ENCODE results near the gene UNC119. TPM values are rescaled to one million over a fixed set of nuclear protein-coding genes. Genes with fewer than 3 reads are reported as not detected.

Gene UNC119
- total RNA-seq, 4 donors from 2014 or later: 17.4 to 25.3 (median 21.1) TPM

DNA sequence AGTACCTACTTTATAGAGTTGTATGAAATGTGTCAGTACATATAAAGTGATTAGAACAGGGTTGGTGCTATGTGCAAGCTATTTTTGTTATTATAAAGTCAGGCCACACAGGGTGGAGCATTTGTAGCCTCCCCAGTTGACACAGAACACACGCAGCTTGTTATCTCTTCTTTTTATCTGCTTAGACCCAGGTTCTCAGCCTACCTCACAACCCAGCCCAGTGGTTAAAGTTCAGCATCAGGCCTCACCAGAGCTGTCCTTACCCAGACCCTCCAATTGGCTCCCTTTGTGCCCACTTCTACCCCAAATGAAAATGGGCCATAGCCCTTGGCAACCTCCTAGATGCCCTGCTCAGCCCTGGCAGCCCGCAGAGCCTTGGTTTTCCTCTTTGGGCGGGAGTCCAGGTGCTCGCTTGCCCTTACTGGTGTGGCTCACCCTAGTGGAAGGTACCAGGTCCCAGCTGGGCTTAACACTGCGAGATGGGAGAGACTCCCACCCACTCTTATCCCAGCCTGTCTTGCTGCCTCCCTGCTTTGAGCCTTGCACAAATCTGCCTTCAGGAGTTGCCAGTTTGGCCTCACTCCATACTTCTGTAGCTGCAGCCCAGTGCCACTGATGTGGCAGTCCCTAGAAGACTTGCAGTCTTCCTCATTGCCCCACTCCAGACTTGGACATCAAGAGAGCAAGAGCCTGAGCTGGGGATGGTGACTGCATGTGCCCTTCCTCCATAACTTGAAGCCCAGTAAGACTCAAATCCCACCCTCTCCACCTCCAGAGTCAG, 20.0 kb upstream of the UNC119 start:
- Histone ChIP-seq H3K27me3 (no peaks in the 10 kb centered on the region), H3K27ac (peak overlapping the region in 2 of 4 donors; percentile 92 to 95), H3K4me1 (peaks cover 14 to 65% (median 21%) of the 10 kb centered on the region in 3 donors), H3K4me3 (peak overlapping the region in 3 of 4 donors; percentile 94 to 100 (median 98)), H3K9me3 (no peaks in the 10 kb centered on the region), H3K36me3 (peaks cover 0 to 29% (median 0%) of the 10 kb centered on the region in 3 donors)
- TF ChIP-seq POLR2A (IDR thresholded peaks at IDR 0.05): no peak
- TF ChIP-seq, protein P1, sequence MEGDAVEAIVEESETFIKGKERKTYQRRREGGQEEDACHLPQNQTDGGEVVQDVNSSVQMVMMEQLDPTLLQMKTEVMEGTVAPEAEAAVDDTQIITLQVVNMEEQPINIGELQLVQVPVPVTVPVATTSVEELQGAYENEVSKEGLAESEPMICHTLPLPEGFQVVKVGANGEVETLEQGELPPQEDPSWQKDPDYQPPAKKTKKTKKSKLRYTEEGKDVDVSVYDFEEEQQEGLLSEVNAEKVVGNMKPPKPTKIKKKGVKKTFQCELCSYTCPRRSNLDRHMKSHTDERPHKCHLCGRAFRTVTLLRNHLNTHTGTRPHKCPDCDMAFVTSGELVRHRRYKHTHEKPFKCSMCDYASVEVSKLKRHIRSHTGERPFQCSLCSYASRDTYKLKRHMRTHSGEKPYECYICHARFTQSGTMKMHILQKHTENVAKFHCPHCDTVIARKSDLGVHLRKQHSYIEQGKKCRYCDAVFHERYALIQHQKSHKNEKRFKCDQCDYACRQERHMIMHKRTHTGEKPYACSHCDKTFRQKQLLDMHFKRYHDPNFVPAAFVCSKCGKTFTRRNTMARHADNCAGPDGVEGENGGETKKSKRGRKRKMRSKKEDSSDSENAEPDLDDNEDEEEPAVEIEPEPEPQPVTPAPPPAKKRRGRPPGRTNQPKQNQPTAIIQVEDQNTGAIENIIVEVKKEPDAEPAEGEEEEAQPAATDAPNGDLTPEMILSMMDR (IDR thresholded peaks at IDR 0.05): no peak
- WGBS, 2 donors: 71 to 78% methylated on average over 2 to 5 of the region's 5 CpGs
- intact Hi-C loops (cut with DNase I): no loop called here
- DNase-seq: no peak

DNA sequence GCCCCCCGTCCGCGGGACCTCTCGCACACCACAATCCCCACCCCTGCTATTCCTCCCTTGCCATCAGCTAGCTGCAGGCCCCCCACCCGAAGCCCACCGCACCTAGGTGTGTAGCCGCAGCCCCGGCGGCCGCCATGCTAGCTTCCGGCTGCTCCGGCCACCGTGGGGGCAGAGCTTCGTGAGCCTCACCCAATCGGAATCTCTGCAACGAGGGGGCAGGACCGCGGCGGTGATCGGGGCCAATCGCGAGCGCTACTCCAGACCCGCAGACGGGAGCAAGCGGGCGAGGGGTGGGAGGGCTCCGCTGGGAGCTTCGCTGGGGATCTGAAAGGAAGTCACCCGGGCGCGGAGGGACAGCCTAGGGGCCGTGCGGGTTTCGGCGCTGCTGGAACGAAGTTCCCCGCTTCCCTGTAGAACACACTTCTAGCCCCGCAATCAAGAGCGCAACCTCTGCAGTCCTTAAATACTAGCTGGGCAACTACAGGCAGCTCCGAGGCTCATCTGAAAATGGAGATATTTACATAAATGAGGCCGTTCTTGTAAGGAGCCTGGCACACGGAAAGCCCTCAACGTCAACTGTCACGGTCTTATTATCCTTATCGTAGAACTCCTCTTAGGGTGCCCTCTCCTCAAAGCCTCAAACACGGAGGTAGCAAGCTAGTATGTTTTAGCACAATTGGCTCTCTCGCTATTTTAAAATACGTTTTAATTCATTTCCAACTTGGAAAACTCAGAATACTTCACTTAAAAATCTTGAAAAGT, 19.1 kb upstream of the UNC119 start, which contains the start of gene PIGS:
Gene PIGS, minus strand, starts transcription at position 164 of the 762 bp plus-strand sequence. Its CDS starts 28 bp downstream, at position 136.
- intact Hi-C loops (cut with DNase I): no loop called here
- H3K36me3 ChIP-seq: peaks cover 0 to 36% (median 0%) of the 10 kb centered on the region in 3 donors
- peak; percentile 60 for DNase-seq
- peaks cover 8 to 60% (median 18%) of the 10 kb centered on the region in 3 donors for H3K4me1 ChIP-seq
- H3K27ac ChIP-seq: peak within 1 kb of the TSS; percentile 86 to 95 (median 90)
- H3K4me3 ChIP-seq: peak within 1 kb of the TSS; percentile 81 to 100 (median 96)
- WGBS, 2 donors: 1 to 3% methylated on average over 9 of the region's 49 CpGs
- H3K9me3 ChIP-seq: no peaks in the 10 kb centered on the region
- H3K27me3 ChIP-seq: no peaks in the 10 kb centered on the region
- peak in 3 of 4 donors; percentile 75 to 85 (median 78) for TF ChIP-seq POLR2A (IDR thresholded peaks at IDR 0.05)
- TF ChIP-seq, protein P1 (IDR thresholded peaks at IDR 0.05): no peak

DNA sequence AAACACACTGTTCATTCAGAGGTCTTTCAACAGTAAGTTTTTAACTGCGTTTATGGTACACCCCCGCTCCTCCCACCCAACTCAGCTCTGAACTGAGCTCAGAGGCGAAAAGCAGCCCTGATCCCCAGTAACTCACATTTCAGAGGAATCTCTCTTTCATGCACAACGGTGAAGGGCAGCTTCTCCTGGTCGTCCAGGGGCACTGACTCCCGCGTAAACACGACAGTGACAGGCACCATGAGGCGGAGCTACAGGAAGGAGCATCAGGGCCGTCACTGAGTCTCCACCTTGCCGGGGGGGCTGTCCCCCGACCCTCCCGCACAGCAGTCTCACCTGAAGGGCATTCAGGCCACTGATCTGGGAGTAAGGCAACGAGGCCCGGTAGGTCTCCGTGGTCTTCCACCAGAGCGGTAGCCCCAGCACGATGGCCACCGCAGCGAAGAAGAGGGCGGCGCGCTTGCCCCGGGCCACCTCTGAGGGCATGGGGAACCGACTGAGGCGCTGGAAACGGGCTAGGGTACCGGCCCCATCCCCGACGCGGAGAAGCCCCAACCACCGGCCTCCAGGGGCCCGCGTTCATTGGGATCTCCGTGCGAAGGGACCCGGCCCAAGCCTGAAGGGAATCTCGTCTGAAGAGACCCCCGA, 18.4 kb upstream of the UNC119 start:
- intact Hi-C loops (cut with DNase I): no loop called here

DNA sequence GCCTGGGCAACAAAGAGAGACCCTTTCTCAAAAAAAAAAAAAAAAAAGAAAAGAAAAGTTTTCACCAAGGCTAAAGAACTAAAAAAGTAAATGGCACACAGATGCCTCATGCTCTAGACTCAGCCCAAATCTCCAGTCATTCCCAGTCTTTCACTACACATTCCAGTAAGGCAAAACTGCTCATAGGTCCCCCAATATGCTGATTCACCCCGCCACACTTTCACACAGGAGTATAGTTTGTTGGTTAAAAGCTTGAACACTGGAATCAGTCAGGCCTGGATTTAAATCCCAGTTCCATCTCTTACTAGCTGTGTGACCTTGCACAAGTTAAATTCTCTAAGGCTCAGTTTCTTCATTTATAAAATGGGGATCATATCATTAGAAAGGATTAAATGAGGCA, 17.0 kb upstream of the UNC119 start:
- Histone ChIP-seq H3K27me3 (no peaks in the 10 kb centered on the region), H3K9me3 (no peaks in the 10 kb centered on the region), H3K4me1 (peaks cover 8 to 55% (median 15%) of the 10 kb centered on the region in 3 donors), H3K36me3 (peaks cover 0 to 42% (median 0%) of the 10 kb centered on the region in 3 donors), H3K4me3 (no peak overlapping the region), H3K27ac (no peak overlapping the region)
- 100% methylated on average over 1 of the region's 1 CpG for WGBS, 2 donors
- intact Hi-C loops (cut with DNase I): no loop called here
- no peak for DNase-seq
- TF ChIP-seq, protein P1 (IDR thresholded peaks at IDR 0.05): no peak
- no peak for TF ChIP-seq POLR2A (IDR thresholded peaks at IDR 0.05)

More for the DNA sequence above, 18.4 kb upstream of the UNC119 start:
- no peaks in the 10 kb centered on the region for H3K27me3 ChIP-seq
- peaks cover 8 to 55% (median 15%) of the 10 kb centered on the region in 3 donors for H3K4me1 ChIP-seq
- TF ChIP-seq POLR2A (IDR thresholded peaks at IDR 0.05): no peak
- TF ChIP-seq, protein P1 (IDR thresholded peaks at IDR 0.05): no peak
- DNase-seq: no peak
- WGBS, 2 donors: 0 to 1% methylated on average over 8 to 10 of the region's 39 CpGs
- peak overlapping the region; percentile 81 to 100 (median 96) for H3K4me3 ChIP-seq
- peaks cover 0 to 38% (median 0%) of the 10 kb centered on the region in 3 donors for H3K36me3 ChIP-seq
- H3K27ac ChIP-seq: peak overlapping the region; percentile 86 to 95 (median 90)
- H3K9me3 ChIP-seq: no peaks in the 10 kb centered on the region
